HTR-8/SVneo (cell line): ENCODE measurements around the gene GALNT17.

Source experiments
- DNase-seq: peaks from one replicate; pipeline ENCODE4 v3.0.0; 2011; ENCODE audit warnings: low spot score, mixed read lengths; ENCODE audit not compliant: insufficient read length
- FAIRE-seq: peaks from 2 replicates; lab custom pipeline; 2011; peaks lifted over from hg19 to GRCh38; lab: Jason Lieb, UNC

The GALNT17 gene

DNA sequence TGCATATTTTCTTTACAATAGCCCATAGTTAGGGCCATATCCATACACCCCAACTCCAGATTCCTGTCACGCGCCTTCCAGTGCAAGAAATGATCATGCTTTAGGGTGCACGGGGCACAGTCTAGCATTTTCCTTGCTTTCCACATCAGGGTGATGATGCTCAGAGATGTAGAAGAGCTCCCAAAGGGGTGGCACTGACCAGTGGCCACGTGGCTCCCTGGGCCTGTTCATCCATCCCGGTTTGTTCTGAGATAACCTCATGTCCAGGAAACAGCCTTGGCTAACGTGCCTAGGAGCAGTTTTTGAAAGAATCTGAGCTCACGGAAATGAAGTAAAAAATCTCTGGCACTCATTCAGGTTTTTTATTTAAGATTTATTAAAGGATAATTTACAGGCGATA, 139.3 kb downstream of the GALNT17 start:
- DNase-seq = no peak
- FAIRE-seq = no peak

DNA sequence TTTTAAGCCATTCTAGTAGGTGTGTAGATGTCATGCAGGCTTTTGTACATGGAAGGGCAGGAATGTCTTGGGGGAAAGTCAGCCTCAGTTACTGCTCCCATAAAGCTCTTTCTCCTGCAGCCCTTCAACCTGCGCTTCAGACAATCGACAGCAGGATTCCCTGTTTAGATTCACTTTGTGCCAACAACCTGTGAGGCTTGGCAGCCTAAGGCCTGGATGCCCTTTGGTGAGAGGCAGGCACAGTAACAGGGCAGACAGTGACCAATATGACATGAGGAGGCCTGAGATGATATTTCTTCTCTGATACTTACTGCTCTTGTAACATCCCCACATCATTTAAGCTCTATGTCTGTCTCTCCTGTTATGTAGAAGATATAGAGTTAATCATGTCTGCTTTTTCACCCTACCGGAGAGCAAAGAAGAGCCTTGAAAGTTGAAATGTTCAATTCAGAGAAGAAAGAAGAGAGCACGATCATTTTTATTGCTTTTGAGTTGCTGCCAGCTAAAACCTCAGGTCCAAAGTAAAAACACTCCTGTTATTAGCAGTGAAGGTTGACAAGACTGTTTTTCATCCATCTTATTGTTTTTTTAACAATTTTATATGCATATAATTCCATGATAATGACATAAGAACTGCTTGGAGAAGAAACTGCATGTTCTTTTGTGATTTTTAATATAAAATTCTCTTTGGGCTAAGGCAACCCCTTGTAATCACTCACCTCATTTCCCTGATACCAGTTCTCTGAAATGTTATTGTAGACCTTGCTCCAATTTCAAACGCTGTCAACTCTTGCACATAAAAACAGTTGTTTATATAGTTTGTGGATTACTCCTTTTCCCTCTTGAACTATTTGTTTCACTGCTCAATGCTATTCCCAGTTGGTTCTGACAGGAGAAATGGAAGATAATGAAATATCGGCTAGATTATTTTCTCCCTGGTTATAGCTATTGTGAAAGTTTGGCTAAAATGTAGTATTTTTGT, 140.9 kb downstream of the GALNT17 start:
- no peak for DNase-seq
- no peak for FAIRE-seq

DNA sequence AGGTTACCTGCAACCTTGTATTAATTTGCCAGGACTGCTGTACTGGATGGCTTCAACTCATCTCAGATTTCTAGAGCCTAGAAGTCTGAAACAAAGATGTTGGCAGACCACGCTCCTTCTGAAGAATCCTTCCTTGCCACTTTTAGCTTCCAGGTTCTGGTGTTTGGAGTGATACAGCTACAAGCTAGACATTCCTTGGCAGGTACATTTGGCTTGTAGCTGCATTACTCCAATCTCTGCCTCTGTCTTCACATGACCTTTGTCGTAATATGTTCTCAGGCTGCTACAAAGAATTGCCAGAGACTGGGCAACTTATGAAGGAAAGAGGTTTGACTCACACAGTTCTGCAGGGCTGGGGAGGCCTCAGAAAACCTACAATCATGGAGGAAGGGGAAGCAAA, 146.3 kb downstream of the GALNT17 start:
- FAIRE-seq (no peak), DNase-seq (no peak)

DNA sequence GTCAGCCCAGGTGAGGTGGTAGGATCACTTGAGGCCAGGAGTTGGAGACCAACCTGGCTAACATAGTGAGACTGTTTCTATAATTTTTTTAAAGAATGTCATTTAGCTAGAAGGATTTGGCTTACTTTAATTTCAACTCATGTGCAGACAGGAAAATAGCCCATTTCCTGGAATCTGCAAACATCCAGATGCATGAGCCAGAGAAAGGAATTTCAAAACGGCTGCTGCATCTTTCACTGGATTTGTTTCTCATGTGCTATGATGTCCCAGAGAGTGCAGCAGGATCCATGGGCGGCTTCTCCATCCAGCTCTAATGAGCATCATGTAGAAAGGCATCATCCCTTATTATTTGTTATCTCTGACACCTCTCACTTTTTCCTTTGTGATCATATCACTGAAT, 149.3 kb downstream of the GALNT17 start:
- DNase-seq (no peak), FAIRE-seq (no peak)

DNA sequence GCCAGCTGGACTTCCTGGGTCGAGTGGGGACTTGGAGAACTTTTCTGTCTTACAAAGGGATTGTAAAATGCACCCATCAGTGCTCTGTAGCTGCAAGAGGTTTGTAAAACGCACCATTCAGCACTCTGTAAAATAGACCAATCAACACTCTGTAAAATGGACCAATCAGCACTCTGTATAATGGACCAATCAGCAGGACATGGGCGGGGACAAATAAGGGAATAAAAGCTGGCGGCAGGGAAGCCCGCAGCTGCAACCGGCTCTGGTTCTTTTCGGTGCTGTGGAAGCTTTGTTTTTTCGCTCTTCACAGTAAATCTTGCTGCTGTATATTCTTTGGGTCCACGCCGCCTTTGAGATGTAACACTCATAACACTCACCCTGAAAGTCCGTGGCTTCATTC, 151.9 kb downstream of the GALNT17 start:
- DNase-seq (no peak), FAIRE-seq (no peak)

DNA sequence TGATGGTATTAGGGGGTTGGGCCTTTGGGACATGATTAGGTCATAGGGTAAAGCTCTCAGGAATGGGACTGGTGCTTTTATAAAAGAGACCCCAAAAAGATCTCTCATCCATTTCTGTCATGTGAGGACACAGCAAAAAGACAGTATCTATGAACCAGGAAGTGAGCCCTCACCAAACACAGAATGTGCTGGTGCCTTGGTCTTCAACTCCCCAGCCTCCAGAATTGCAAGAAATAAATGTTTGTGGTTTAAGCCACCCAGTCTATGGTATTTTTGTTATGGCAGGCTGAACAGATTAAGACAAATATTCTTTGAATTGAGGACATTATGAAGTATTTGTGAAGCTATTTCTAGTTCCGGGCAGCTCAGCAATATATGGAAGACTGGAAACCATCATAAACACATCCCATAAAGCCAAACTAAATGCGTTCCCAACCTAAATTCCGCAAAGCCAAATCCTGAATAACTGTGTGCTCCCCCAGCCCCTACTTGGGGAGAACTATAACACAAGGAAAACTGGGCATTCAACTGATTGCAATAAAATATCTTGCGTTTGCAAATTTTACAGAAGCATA, 153.7 kb downstream of the GALNT17 start:
- DNase-seq (no peak), FAIRE-seq (no peak)

DNA sequence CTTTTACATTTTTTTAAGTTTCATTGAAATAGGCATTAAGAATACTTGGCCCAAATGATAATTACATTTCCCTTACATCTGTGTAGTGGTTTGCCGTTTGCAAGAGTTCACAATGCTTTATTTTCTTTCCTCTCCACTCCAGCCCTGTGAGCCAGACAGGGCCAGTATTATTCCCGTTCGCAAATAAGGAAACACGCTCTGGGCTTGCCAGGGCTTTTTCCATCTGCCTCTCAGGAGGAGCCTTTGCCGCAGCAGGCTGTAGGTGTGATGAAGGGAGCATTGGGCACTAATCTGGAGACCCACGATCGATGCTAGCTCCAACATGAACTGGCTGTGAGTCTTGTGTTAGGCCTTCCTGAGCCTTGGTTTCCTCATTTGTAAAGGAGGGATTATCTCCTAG, 154.4 kb downstream of the GALNT17 start:
- no peak for DNase-seq
- FAIRE-seq = no peak

DNA sequence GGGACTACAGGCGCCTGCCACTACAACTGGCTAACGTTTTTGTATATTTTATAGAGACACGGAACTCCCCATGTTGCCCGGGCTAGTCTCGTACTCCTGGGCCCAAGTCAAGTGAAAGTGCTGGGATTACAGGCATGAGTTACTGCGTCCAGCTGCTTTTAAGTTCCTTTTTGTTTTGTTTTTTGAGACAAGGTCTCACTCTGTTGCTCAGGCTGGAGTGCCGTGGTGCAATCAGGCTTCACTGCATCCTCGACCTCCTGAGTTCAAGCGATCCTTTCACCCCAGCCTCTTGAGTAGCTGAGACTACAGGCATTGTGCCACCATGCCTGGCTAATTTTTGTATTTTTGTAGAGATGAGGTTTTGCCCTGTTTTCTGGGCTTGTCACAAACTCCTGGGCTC, 155.0 kb downstream of the GALNT17 start:
- FAIRE-seq = no peak
- no peak for DNase-seq

DNA sequence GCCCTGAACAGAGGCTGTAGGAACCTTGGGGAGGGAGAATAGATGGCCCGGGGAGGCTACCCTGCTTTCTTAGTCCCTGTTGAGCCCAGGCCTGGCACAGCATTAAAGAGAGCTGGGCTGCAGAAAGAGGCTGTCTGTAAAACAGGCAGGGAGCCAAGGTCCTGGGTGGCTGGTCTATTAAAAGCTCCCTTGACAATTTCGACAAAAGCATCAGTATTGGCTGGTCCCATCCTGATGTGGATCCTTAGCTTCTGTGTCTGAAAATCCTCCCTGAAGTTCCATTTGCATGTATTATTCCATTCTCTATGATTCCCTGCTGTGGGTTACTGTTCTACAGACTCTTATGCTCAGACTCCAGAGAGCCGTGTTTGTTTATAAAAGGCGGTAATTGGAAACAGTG, 158.5 kb downstream of the GALNT17 start:
- no peak for FAIRE-seq
- DNase-seq = no peak

DNA sequence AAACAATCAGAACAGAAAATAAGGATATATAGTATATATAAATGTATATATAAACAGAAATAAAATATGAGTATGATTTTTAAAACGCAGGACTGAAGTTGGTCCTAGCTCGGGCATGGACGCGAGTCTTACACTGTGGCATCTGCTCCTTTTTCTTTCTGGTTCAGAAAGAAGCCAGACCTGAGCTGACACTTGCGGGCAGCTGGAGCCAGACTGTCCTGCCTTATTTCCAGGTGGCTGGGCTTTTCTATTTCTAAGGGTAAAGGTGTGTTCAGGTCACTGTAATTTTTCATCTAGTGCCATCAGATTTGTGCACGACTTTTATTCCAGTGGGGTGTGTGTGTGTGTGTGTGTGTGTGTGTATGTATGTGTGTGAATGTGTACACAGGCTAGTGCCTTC, 166.4 kb downstream of the GALNT17 start:
- DNase-seq (no peak), FAIRE-seq (no peak)

DNA sequence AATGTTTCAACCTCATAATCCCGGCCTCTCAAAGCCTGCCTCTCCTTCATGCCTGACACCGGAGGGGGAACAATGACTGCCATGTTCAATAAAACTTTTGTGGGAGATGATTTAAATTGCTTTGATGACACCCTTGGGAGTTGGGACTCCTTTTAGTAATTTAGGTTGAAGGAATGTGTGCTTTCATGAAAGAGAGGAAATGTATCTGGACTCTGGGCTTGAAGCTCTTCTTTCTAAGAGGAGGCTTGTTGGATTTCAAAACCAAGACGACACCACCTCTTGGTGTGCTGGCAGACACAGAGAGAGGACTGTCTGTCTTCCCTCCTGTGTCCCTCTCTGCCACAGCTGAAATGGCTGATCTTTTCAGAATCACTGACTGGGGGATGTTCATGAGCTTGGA, 168.1 kb downstream of the GALNT17 start:
- DNase-seq (no peak), FAIRE-seq (no peak)

DNA sequence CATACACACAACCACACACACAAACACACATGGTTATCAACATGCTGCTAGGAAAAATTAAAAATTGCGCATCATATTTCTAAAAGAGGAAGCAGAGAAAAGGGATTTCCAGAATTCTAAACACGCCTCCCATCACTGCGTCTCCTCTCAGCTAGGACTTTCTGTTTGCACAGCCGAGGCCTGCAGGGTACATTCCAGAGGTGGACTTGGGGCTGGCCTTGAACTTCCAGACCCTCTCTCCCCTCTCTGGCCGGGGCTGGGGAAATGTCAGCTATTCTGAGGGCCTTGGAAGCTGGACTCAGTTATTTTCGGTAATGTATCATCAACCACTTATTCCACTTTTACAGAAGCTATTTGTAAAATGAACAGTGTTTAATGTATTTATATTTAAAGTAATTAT, 168.7 kb downstream of the GALNT17 start:
- no peak for DNase-seq
- FAIRE-seq = no peak

DNA sequence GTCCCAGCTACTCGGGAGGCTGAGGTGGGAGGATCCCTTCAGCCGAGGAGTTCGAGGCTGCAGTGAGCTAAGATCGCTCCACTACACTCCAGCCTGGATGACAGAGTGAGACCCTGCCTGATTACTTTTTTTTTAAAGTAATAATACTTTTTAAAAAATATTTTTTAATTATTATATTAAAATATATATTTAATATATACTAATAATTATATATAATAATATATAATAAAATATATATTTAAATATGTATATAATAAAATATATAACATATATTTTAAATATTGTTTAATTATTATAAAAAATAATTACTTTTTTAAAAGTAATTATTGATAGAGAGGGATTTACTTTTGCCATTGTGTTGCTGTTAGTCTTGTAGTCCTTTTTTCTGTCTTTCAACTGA, 169.2 kb downstream of the GALNT17 start:
- DNase-seq = no peak
- FAIRE-seq = no peak

DNA sequence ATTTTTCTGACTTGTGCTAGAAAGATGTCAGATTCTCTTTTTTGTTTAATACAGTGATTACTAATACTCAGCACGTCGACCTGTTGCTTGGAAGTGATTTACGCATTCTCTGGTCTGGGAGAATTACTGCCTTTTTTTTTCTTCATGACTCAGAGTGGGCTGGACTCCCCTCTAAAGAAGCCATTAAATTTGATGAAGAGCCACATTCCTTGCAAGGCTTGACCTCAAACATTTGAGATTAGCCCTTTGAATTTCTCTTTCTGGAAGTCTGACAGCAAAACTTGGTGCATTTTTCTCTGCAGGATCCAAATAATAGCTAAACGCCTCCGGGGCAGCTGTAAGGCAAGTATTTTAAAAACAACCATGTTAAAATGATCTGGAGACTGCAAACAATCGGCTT, 171.6 kb downstream of the GALNT17 start:
- DNase-seq (no peak), FAIRE-seq (no peak)

DNA sequence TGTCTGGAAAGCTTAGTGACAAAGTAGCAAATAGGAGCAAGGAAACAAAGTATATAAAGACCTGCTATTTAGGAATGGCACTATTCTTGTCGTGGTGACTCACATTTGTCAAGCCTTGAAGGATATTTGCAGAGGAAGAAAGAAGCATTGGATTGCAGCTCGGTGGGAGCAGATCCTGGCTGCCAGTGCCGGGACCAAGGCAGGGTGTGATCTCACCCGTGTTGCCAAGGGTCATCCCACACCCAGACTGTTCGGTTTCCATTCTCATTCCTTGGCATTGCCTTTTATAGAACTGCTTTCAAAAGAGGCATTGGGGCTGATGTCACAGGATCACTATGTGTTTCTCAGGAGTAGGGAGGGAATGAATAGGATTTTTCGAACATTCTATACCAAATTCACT, 176.2 kb downstream of the GALNT17 start:
- no peak for FAIRE-seq
- no peak for DNase-seq

DNA sequence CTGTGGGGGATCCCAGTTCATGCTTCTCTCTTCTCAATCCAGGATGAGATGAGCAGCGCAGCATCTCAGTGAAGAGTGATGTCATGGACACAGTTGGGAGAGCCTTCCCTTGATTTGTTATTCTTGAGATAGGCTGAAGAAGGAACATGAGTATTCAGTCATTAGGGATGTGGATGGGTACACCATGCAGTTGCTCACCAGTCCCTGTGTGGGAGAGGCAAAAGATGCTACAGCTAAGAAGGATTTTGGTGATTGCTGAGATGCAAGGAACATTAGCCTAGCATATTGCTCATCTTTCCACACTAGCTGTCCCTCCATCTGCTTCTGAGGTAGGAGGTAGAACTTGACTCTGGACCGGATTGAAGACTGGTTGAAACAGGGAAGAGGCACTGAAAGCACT, 179.6 kb downstream of the GALNT17 start:
- no peak for FAIRE-seq
- no peak for DNase-seq

DNA sequence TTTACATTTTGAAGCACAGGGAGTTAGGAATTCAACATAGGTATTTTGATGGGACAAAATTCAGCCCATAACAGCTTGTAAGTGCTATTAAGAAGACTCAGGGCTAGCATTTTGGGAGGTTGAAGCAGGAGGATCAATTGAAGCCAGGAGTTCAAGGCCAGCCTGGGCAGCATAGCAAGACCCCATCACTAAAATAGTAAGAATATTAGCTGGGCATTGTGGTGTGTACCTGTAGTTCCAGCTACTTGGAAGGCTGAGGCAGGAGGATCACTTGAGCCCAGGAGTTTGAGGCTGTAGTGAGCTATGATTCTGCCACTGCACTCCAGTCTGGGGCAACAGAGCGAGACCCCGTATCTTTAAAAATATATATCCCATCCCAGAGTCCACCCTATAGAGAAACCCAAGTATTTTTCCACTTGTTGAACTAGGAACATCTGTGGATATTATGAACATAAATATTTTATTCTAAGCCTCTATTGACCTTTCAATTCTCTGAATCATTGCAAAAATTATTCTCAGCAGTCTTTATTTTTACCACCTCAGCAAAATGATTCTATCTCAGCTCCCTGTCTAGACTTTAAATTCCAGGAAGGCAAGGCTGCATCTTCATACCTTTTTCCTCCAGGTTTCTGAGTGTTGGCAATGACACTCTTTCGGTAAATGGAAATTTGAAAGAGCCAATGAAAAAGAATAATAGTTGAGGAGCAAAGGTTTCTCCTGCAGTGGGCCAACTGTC, 181.0 kb downstream of the GALNT17 start:
- DNase-seq (no peak), FAIRE-seq (no peak)

DNA sequence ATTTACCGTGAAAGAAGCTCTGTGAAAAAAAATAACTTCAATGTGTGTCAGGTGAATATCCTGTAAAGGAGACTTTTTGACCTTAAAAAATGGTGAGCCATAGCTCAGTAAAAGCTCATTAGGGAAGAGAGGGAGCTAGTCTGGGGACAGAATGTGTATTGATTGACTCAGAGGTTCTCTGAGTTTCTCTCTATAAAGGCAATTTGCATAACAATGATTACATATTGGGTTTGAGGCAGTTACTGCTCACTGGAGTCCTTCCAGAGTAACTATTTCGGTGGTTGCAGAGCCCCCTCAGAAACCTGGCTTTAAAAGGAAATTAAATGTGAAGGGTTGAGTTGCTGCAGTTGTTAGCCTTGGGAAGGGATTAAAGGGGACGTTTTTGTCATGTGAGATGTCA, 181.6 kb downstream of the GALNT17 start:
- DNase-seq (no peak), FAIRE-seq (no peak)

DNA sequence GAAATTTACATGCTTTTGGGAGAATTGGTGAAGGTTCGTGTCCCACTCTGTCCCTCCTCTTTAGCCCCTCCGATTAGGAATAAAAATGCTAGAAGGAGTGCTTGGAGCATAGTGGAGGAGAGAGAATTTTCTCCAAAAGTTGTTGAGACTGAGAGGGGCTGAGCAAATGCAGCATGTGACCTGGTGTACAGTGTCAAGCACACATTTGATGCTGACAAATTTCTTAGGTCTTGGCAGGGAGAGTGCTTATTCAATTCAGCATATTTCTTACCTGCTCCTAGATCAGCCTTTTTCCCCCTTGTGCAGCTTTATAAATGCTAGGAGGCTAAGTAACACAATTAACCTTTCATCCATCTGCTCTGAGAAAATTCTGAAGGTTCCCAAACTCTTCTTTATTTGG, 189.0 kb downstream of the GALNT17 start:
- no peak for DNase-seq
- FAIRE-seq = no peak

DNA sequence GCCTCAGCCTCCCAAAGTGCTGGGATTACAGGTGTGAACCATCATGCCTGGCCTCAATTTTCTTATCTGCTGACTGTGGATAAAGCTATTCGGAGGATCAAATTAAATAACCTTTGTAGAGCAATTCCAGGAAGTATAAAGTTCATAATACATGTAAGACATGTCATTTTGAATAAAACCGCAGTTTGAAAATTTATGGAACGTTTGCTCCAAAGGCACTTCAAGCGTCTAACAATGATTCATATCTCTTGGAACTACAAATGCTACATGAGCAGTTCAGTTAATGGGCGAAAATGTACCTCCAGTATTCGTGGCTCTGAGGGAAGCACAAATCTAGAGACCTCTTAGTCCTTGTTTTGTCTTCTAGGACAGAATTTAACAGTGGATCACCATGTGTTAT, 190.3 kb downstream of the GALNT17 start:
- DNase-seq (no peak), FAIRE-seq (no peak)

DNA sequence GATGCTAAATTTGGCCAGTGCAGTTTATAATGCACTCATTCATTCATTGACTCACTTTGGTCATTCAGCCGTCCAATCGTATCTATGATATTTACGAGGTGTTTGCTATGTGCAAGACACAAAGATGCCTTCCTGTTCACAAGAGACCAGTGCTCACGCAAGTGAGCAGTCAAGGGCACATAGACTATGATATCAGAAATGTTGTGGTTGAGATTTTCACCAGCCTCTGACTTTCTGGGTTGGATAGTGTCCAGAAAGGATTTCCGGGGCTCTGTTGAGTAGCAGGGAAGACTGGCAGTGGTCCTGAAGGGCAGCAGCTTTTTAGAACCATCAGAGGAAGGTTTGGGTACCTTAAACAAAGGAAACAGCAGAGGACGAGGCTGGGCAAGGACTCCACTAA, 191.8 kb downstream of the GALNT17 start:
- FAIRE-seq (no peak), DNase-seq (no peak)
